ENCODE data around the gene ME1.
"Not testable (repeated sequence)": the region's sequence is repeated elsewhere in the genome, so short reads cannot be mapped to it uniquely, and the experiment has no call there.

Gene ME1

GRCh38 chr6:83430611-83431544 is at the start of gene ME1:
TSS of gene ME1 (minus strand) at chr6:83431051. CDS start at chr6:83430954, 97 bp downstream.
- peak in 1 of 2 donors; percentile 36 for DNase-seq

GRCh38 chr6:83480470-83480869 is 49.6 kb upstream of the ME1 start:
- no peak for DNase-seq

- DNase-seq, result no peak
Observed at GRCh38 chr6:83479389-83479788, 48.5 kb upstream of the ME1 start.

GRCh38 chr6:83476971-83477370 is 46.1 kb upstream of the ME1 start:
- DNase-seq, result no peak

- DNase-seq, result no peak
Observed at GRCh38 chr6:83474309-83474708, 43.5 kb upstream of the ME1 start.

GRCh38 chr6:83472767-83473166 is 41.9 kb upstream of the ME1 start:
- DNase-seq, result no peak

GRCh38 chr6:83470587-83470986 is 39.7 kb upstream of the ME1 start:
- DNase-seq, result no peak

GRCh38 chr6:83470001-83470400 is 39.1 kb upstream of the ME1 start:
- no peak for DNase-seq

- no peak for DNase-seq
Observed at GRCh38 chr6:83467620-83468036, 36.8 kb upstream of the ME1 start.

GRCh38 chr6:83466328-83466727 is 35.5 kb upstream of the ME1 start:
- no peak for DNase-seq

GRCh38 chr6:83464381-83465140 is 33.7 kb upstream of the ME1 start:
- DNase-seq, result no peak

- DNase-seq, result no peak
Observed at GRCh38 chr6:83463886-83464285, 33.0 kb upstream of the ME1 start.

GRCh38 chr6:83462524-83462923 is 31.7 kb upstream of the ME1 start:
- DNase-seq, result no peak

GRCh38 chr6:83461438-83461837 is 30.6 kb upstream of the ME1 start:
- DNase-seq, result no peak

GRCh38 chr6:83459663-83460062 is 28.8 kb upstream of the ME1 start:
- DNase-seq, result no peak

GRCh38 chr6:83450015-83450414 is 19.2 kb upstream of the ME1 start:
- DNase-seq, result not testable (repeated sequence)

GRCh38 chr6:83444086-83444699 is 13.3 kb upstream of the ME1 start:
- DNase-seq, result not testable (repeated sequence)

- DNase-seq, result no peak
Observed at GRCh38 chr6:83443516-83443915, 12.7 kb upstream of the ME1 start.

GRCh38 chr6:83442752-83443151 is 11.9 kb upstream of the ME1 start:
- DNase-seq, result no peak

GRCh38 chr6:83439201-83439600 is 8.3 kb upstream of the ME1 start:
- DNase-seq, result no peak

- no peak for DNase-seq
Observed at GRCh38 chr6:83436674-83437073, 5.8 kb upstream of the ME1 start.

GRCh38 chr6:83433177-83433576 is 2.3 kb upstream of the ME1 start:
- DNase-seq, result no peak

- DNase-seq, result no peak
Observed at GRCh38 chr6:83432636-83433035, 1.8 kb upstream of the ME1 start.

All from stimulated activated CD4-positive, alpha-beta T cell treated with anti-CD3 and anti-CD28 coated beads, Interleukin-2, amount 100 ng/mL, for 24 hours (primary cell).